B cell (primary cell): ENCODE results near the gene GNAL. TPM values are rescaled to one million over a fixed set of nuclear protein-coding genes. Genes with fewer than 3 reads are reported as not detected.

Experiments
- ATAC-seq: fragments of 200-7000 bp; cut with Tn5 transposase; one replicate; pipeline ENCODE4 v1.10.0; 2021; ENCODE audit warnings: low read depth, mild to moderate bottlenecking, moderate number of reproducible peaks, moderate library complexity
- CTCF ChIA-PET: fragments of 350-600 bp; sonication (Branson Sonifier 250); formaldehyde crosslinking; loops from one replicate; lab custom pipeline; 2021; ENCODE audit warnings: antibody characterized with exemption, inconsistent platforms; lab: Charles Lee
- POLR2A ChIA-PET: fragments of 350-600 bp; sonication (Branson Sonifier 250); formaldehyde crosslinking; loops from one replicate; lab custom pipeline; 2021; ENCODE audit warnings: antibody characterized with exemption; lab: Charles Lee
- DNase-seq: peaks from one replicate; pipeline ENCODE4 v3.0.0; 2013
- H2AFZ ChIP-seq: 2 replicates; pipeline ENCODE4 v1.6.1; 2012; ENCODE audit warnings: mild to moderate bottlenecking, low read depth, low read length; ENCODE audit not compliant: insufficient read depth, poor library complexity, severe bottlenecking
- H3K27ac ChIP-seq, 2 donors: 1 replicate in 1 of 2; 2 replicates in 1 of 2; pipeline ENCODE4 v1.5.1; 2012 to 2013; ENCODE audit warnings: low read length in 2 of 2, mild to moderate bottlenecking in 2 of 2, moderate library complexity in 1 of 2
- H3K27me3 ChIP-seq, 4 experiments: fragments of 200-600 bp in 1 of 4; sonication (generic) in 1 of 4; replicated peaks in 1 of 4; 1 replicate in 2 of 4; 2 replicates in 2 of 4; pipeline versions ENCODE4 v1.6.1 to v1.7.0; 2013 to 2016; ENCODE audit warnings: low read length in 3 of 4, mild to moderate bottlenecking in 2 of 4, mixed read lengths in 1 of 4, moderate library complexity in 1 of 4; ENCODE audit not compliant: insufficient read depth in 4 of 4, control insufficient read depth in 3 of 4; ENCODE audit errors: control extremely low read depth in 1 of 4
- H3K36me3 ChIP-seq, 2 experiments: replicated peaks in 1 of 2; 1 replicate in 1 of 2; 2 replicates in 1 of 2; pipeline versions ENCODE4 v1.6.1 to v1.7.1; 2013; ENCODE audit warnings: low read length in 1 of 2; ENCODE audit not compliant: insufficient read depth in 2 of 2, control insufficient read depth in 1 of 2; ENCODE audit errors: control extremely low read depth in 1 of 2, extremely low read depth in 1 of 2
- H3K4me1 ChIP-seq, 2 donors: fragments of 200-600 bp in 1 of 2; sonication (generic) in 1 of 2; 1 replicate in 1 of 2; 2 replicates in 1 of 2; pipeline versions ENCODE4 v1.5.1 to v1.6.1; 2013 to 2017; ENCODE audit warnings: low read length in 2 of 2; ENCODE audit not compliant: control insufficient read depth in 2 of 2, insufficient read depth in 2 of 2
- H3K4me2 ChIP-seq: replicated peaks from 2 replicates; pipeline ENCODE3; 2012; ENCODE audit warnings: mild to moderate bottlenecking, low read depth, low read length; ENCODE audit not compliant: poor library complexity, severe bottlenecking
- H3K4me3 ChIP-seq, 5 experiments: fragments of 200-600 bp in 1 of 5; sonication (generic) in 1 of 5; 1 replicate in 3 of 5; 2 replicates in 2 of 5; pipeline versions ENCODE4 v1.5.1 to v1.7.0; 2011 to 2016; ENCODE audit warnings: low read length in 4 of 5, mild to moderate bottlenecking in 4 of 5, low read depth in 2 of 5, control low read depth in 1 of 5, moderate library complexity in 1 of 5; ENCODE audit not compliant: insufficient read depth in 1 of 5; ENCODE audit errors: control extremely low read depth in 1 of 5, extremely low read depth in 1 of 5
- H3K79me2 ChIP-seq: fragments of 200-600 bp; sonication (generic); one replicate; pipeline ENCODE4 v1.6.0; 2016; ENCODE audit warnings: low read length; ENCODE audit not compliant: control insufficient read depth, insufficient read depth
- H3K9ac ChIP-seq: fragments of 200-600 bp; sonication (generic); 2 replicates; pipeline ENCODE4 v1.6.1; 2017; ENCODE audit warnings: mild to moderate bottlenecking, low read length, moderate library complexity
- H3K9me3 ChIP-seq, 3 donors: one replicate each; pipeline versions ENCODE4 v1.6.1 to v1.7.1; 2013; ENCODE audit warnings: low read length in 2 of 3; ENCODE audit not compliant: control insufficient read depth in 2 of 3, insufficient read depth in 1 of 3; ENCODE audit errors: control extremely low read depth in 1 of 3
- H4K20me1 ChIP-seq: 2 replicates; pipeline ENCODE4 v1.6.0; 2012; ENCODE audit warnings: mild to moderate bottlenecking, low read length; ENCODE audit not compliant: insufficient read depth, control insufficient read depth, poor library complexity, severe bottlenecking
- H3K27ac Mint-ChIP-seq: one replicate; pipeline ENCODE4 v1.8.0; 2021; ENCODE audit warnings: mixed read lengths
- H3K27me3 Mint-ChIP-seq: one replicate; pipeline ENCODE4 v1.8.0; 2021; ENCODE audit warnings: mixed read lengths
- H3K4me1 Mint-ChIP-seq: one replicate; pipeline ENCODE4 v1.8.0; 2021; ENCODE audit warnings: mixed read lengths
- H3K4me3 Mint-ChIP-seq: one replicate; pipeline ENCODE4 v1.8.0; 2021; ENCODE audit warnings: mixed read lengths
- H3K9me3 Mint-ChIP-seq: one replicate; pipeline ENCODE4 v1.8.0; 2022; ENCODE audit warnings: mixed read lengths; ENCODE audit not compliant: insufficient read depth
- CTCF ChIP-seq: fragments of 200-600 bp; IDR thresholded peaks from one replicate; pipeline ENCODE4 v1.8.0; 2022; ENCODE audit warnings: antibody characterized with exemption, mild to moderate bottlenecking
- EZH2 ChIP-seq: IDR thresholded peaks from 2 replicates; pipeline ENCODE4 v1.6.1; 2012; ENCODE audit warnings: borderline replicate concordance, low read depth, mild to moderate bottlenecking, moderate library complexity, low read length; ENCODE audit not compliant: insufficient read depth, poor library complexity, severe bottlenecking
- WGBS: methylation state at CpG from one replicate; pipeline ENCODE4 v1.1.5; 2013; ENCODE audit warnings: missing lambda C conversion rate; ENCODE audit not compliant: insufficient coverage; 5-methylcytosine and 5-hydroxymethylcytosine counted together
- intact Hi-C: fragments of 100-400 bp; cut with micrococcal nuclease; formaldehyde crosslinking; loops from one replicate; pipeline ENCODE4 v1.10.0; 2022
- polyA plus RNA-seq: library from polyadenylated mRNA; depleted of rRNA; stranded (reverse); fragments of >200 nt; gene quantifications from 2 replicates; pipeline ENCODE4 v1.2.3, GENCODE V29; 2012
- total RNA-seq, 2 donors: library from RNA; stranded (reverse); fragments of 120-200 nt in 1 of 2; gene quantifications; 1 replicate in 1 of 2; 2 replicates in 1 of 2; pipeline versions ENCODE4 v1.2.3 to v1.2.4, GENCODE V29; 2013 to 2022

GNAL gene
- total and polyA plus RNA-seq, 2 donors (not counting 1 experiment from before 2014, with no cell fraction given), result 0.01 to 0.12 TPM

- H3K27me3 ChIP-seq, result no peaks in the 10 kb centered on the region
- H3K27me3 Mint-ChIP-seq, result peaks cover 8% of the 10 kb centered on the region
- H3K4me3 ChIP-seq, result no peak overlapping the region
- H2AFZ ChIP-seq, result no peak overlapping the region
- POLR2A ChIA-PET, result no interaction called here
- no peak overlapping the region for H3K27ac Mint-ChIP-seq
- ATAC-seq, result no peak
- TF ChIP-seq EZH2, result no peak
- no peak for TF ChIP-seq CTCF
- no peak for DNase-seq
- H3K79me2 ChIP-seq, result no peaks in the 10 kb centered on the region
- H3K4me1 ChIP-seq, result no peaks in the 10 kb centered on the region
- H3K9me3 ChIP-seq, result no peaks in the 10 kb centered on the region
- H3K36me3 ChIP-seq, result no peaks in the 10 kb centered on the region
- CTCF ChIA-PET, result interaction anchor here (0.5 to 1.4 kb wide), 2 partner anchors 10 to 99 kb away, joined by 3 read pairs; no protein-coding TSS in a partner anchor
- intact Hi-C loops, result no loop called here
- no peak overlapping the region for H3K4me3 Mint-ChIP-seq
- no peaks in the 10 kb centered on the region for H3K9me3 Mint-ChIP-seq
- H3K4me2 ChIP-seq, result no peak overlapping the region
- no peak overlapping the region for H3K27ac ChIP-seq
- H4K20me1 ChIP-seq, result no peaks in the 10 kb centered on the region
- H3K4me1 Mint-ChIP-seq, result no peaks in the 10 kb centered on the region
- H3K9ac ChIP-seq, result no peak overlapping the region
- WGBS, result no CpG with 5 or more reads among the region's 3 CpGs
Observed at GRCh38 chr18:11831921-11832320, 142.9 kb downstream of the GNAL start.

GRCh38 chr18:11834772-11835171, 145.7 kb downstream of the GNAL start:
- TF ChIP-seq EZH2 (no peak), CTCF (no peak)
- no peak overlapping the region for H3K4me3 Mint-ChIP-seq
- CTCF ChIA-PET, result interaction anchor here (1.4 kb wide), 1 partner anchor 12 kb away, joined by 3 read pairs; no protein-coding TSS in a partner anchor
- H3K9me3 Mint-ChIP-seq, result no peaks in the 10 kb centered on the region
- H3K27ac ChIP-seq, result no peak overlapping the region
- H4K20me1 ChIP-seq, result no peaks in the 10 kb centered on the region
- intact Hi-C loops, result no loop called here
- no peak overlapping the region for H3K4me2 ChIP-seq
- H3K4me3 ChIP-seq, result no peak overlapping the region
- WGBS, result 83% methylated on average over 1 of the region's 5 CpGs
- POLR2A ChIA-PET, result no interaction called here
- no peaks in the 10 kb centered on the region for H3K4me1 Mint-ChIP-seq
- H3K36me3 ChIP-seq, result no peaks in the 10 kb centered on the region
- H2AFZ ChIP-seq, result no peak overlapping the region
- H3K9ac ChIP-seq, result no peak overlapping the region
- no peaks in the 10 kb centered on the region for H3K9me3 ChIP-seq
- no peak for DNase-seq
- H3K27ac Mint-ChIP-seq, result no peak overlapping the region
- no peaks in the 10 kb centered on the region for H3K79me2 ChIP-seq
- ATAC-seq, result no peak
- H3K27me3 Mint-ChIP-seq, result peaks cover 12% of the 10 kb centered on the region
- H3K4me1 ChIP-seq, result no peaks in the 10 kb centered on the region
- no peaks in the 10 kb centered on the region for H3K27me3 ChIP-seq
